ENCODE measurements around the gene SLC34A3. TPM values are rescaled to one million over a fixed set of nuclear protein-coding genes. Genes with fewer than 3 reads are reported as not detected.
"Not testable (repeated sequence)": the region's sequence is repeated elsewhere in the genome, so short reads cannot be mapped to it uniquely, and the experiment has no call there.

SLC34A3 gene
- total RNA-seq, 4 donors from 2014 or later, result not detected

DNA sequence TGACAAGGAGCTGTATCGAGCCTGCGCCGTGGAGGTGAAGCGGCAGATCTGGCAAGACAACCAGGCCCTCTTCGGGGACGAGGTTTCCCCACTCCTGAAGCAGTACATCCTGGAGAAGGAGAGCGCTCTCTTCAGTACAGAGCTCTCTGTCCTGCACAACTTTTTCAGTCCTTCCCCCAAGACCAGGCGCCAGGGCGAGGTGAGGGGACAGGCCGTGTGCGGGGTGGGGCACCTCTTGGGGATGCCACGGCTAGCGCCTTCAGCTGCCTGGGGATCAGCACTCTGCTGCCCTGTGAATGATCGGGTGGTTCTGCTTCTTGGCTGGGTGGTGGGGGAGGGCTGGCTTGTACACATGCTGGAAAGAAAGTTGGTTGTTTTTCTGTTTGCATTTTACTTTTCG lies 26.2 kb downstream of the SLC34A3 start:
- no peak overlapping the region for H3K27ac ChIP-seq
- no peaks in the 10 kb centered on the region for H3K9me3 ChIP-seq
- no peak for ATAC-seq
- no peaks in the 10 kb centered on the region for H3K27me3 ChIP-seq
- WGBS, 2 donors (ENCODE audit: low coverage in 1 of 2), result 82% methylated on average over 7 of the region's 15 CpGs; no CpG with 5 or more reads in 1 of the 2 donors
- no peak for TF ChIP-seq POLR2A (IDR thresholded peaks at IDR 0.05)
- TF ChIP-seq, protein P1, sequence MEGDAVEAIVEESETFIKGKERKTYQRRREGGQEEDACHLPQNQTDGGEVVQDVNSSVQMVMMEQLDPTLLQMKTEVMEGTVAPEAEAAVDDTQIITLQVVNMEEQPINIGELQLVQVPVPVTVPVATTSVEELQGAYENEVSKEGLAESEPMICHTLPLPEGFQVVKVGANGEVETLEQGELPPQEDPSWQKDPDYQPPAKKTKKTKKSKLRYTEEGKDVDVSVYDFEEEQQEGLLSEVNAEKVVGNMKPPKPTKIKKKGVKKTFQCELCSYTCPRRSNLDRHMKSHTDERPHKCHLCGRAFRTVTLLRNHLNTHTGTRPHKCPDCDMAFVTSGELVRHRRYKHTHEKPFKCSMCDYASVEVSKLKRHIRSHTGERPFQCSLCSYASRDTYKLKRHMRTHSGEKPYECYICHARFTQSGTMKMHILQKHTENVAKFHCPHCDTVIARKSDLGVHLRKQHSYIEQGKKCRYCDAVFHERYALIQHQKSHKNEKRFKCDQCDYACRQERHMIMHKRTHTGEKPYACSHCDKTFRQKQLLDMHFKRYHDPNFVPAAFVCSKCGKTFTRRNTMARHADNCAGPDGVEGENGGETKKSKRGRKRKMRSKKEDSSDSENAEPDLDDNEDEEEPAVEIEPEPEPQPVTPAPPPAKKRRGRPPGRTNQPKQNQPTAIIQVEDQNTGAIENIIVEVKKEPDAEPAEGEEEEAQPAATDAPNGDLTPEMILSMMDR (IDR thresholded peaks at IDR 0.05), result no peak
- no peak for TF ChIP-seq POLR2AphosphoS5 (IDR thresholded peaks at IDR 0.05)
- TF ChIP-seq EP300 (IDR thresholded peaks at IDR 0.05), result no peak
- peaks cover 0 to 41% of the 10 kb centered on the region in 2 donors for H3K36me3 ChIP-seq
- H3K4me1 ChIP-seq, result peaks cover 0 to 34% (median 19%) of the 10 kb centered on the region in 3 donors
- H3K4me3 ChIP-seq, result peak overlapping the region in 1 of 2 donors; percentile 90

DNA sequence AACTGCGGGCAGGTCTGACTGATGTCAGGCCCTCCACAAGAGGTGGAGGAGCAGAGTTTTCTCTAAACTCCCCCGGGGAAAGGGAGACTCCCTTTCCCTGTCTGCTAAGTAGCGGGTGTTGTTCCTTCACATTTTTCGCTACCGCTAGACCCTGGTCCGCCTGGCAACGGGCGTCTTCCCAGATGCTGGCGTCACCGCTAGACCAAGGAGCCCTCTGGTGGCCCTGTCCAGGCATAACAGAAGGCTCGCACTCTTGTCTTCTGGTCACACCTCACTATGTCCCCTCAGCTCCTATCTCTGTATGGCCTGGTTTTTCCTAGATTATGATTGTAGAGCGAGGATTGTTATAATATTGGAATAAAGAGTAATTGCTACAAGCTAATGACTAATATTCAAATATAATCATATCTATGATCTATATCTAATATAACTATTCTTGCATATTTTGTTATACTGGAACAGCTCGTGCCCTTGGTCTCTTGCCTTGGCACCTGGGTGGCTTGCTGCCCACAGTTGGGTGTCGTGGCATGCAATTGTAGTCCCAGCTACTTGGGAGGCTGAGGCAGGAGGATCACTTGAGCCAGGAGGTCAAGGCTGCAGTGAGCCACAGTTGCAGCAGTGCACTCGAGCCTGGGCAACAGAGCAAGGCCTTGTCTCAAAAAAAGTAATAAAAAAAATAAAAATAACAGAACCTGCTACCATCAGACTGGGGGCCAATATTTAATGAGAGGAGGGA lies 31.6 kb downstream of the SLC34A3 start:
- 46 to 53% methylated on average over 6 to 11 of the region's 15 CpGs for WGBS, 2 donors (ENCODE audit: low coverage in 1 of 2)
- TF ChIP-seq, protein P1 (IDR thresholded peaks at IDR 0.05), result peak in 2 of 4 experiments; percentile 36 to 59
- ATAC-seq, H3K27ac ChIP-seq, H3K27me3 ChIP-seq, H3K4me3 ChIP-seq, H3K9me3 ChIP-seq: not testable (repeated sequence)
- peaks cover 0 to 10% (median 0%) of the 10 kb centered on the region in 3 donors for H3K4me1 ChIP-seq
- H3K36me3 ChIP-seq, result peaks cover 0 to 72% of the 10 kb centered on the region in 2 donors

DNA sequence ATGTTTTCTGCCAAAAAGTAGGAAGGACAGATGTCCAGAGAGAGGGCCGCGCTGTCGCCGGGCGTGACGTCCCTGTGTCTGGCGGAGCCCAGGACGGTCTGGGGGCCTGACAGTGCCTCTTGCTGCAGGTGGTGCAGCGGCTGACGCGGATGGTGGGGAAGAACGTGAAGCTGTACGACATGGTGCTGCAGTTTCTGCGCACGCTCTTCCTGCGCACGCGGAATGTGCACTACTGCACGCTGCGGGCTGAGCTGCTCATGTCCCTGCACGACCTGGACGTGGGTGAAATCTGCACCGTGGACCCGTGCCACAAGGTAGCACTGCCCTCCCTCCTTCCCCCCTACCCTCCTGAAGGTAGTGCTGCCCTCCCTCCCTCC lies 32.2 kb downstream of the SLC34A3 start:
- Histone ChIP-seq H3K36me3 (peaks cover 0 to 73% of the 10 kb centered on the region in 2 donors), H3K4me3 (no peak overlapping the region), H3K27me3 (no peaks in the 10 kb centered on the region), H3K27ac (no peak overlapping the region), H3K4me1 (peaks cover 0 to 14% (median 0%) of the 10 kb centered on the region in 3 donors), H3K9me3 (no peaks in the 10 kb centered on the region)
- WGBS, 2 donors (ENCODE audit: low coverage in 1 of 2), result 84 to 85% methylated on average over 9 to 14 of the region's 24 CpGs
- ATAC-seq, result no peak
- TF ChIP-seq POLR2A (IDR thresholded peaks at IDR 0.05) (no peak), POLR2AphosphoS5 (IDR thresholded peaks at IDR 0.05) (no peak), EP300 (IDR thresholded peaks at IDR 0.05) (no peak)
- TF ChIP-seq, protein P1 (IDR thresholded peaks at IDR 0.05), result no peak

DNA sequence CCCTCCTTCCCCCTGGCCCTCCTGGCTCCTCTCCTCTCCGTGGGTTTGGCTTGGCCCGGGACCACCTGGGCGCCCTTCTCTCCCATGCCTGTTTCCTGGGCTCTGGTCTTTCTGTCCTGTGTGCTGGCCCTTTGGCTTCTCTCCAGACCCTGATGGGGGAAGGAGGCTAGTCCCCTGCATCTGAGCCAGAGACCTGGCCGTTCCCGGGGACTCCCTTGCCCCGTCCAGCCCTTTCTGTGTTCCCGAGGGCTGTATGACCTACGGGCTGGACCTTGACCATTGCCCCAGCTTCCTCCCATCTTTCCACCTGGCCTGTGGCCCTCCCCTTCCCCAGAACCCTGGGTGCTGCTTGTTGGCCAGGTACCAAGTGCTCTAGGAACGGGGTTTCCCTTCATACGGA lies 32.8 kb downstream of the SLC34A3 start:
- TF ChIP-seq EP300 (IDR thresholded peaks at IDR 0.05) (no peak), POLR2AphosphoS5 (IDR thresholded peaks at IDR 0.05) (no peak), POLR2A (IDR thresholded peaks at IDR 0.05) (no peak)
- TF ChIP-seq, protein P1 (IDR thresholded peaks at IDR 0.05), result no peak
- no peak for ATAC-seq
- peaks cover 0 to 70% of the 10 kb centered on the region in 2 donors for H3K36me3 ChIP-seq

DNA sequence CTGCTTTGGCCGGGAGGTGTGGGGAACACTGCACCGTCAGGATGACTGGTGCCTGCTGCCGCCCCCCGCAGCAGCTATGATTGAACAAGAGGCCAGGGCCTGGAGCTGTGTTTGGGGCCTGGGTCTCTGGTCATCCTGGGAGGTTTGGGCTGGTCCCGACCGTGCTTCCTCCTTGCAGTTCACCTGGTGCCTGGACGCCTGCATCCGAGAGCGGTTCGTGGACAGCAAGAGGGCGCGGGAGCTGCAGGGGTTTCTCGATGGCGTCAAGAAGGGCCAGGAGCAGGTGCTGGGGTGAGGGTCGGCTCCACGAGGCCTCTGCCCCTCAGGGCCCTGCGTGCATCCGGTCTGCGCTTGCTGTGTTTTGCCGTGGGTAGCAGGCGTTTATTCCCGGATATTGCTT lies 33.4 kb downstream of the SLC34A3 start:
- H3K27ac ChIP-seq, result no peak overlapping the region
- H3K27me3 ChIP-seq, result no peaks in the 10 kb centered on the region
- H3K36me3 ChIP-seq, result peaks cover 0 to 70% of the 10 kb centered on the region in 2 donors
- no peak overlapping the region for H3K4me3 ChIP-seq
- TF ChIP-seq EP300 (IDR thresholded peaks at IDR 0.05) (no peak), POLR2AphosphoS5 (IDR thresholded peaks at IDR 0.05) (no peak), POLR2A (IDR thresholded peaks at IDR 0.05) (no peak)
- TF ChIP-seq, protein P1 (IDR thresholded peaks at IDR 0.05), result no peak
- H3K9me3 ChIP-seq, result no peaks in the 10 kb centered on the region
- WGBS, 2 donors (ENCODE audit: low coverage in 1 of 2), result 95% methylated on average over 8 of the region's 22 CpGs; no CpG with 5 or more reads in 1 of the 2 donors
- H3K4me1 ChIP-seq, result peaks cover 0 to 26% (median 6%) of the 10 kb centered on the region in 3 donors
- ATAC-seq, result no peak

More for the DNA sequence above, 32.8 kb downstream of the SLC34A3 start:
- H3K4me1 ChIP-seq, result peaks cover 0 to 20% (median 1%) of the 10 kb centered on the region in 3 donors
- no peak overlapping the region for H3K4me3 ChIP-seq
- H3K27me3 ChIP-seq, result no peaks in the 10 kb centered on the region
- no peak overlapping the region for H3K27ac ChIP-seq
- no peaks in the 10 kb centered on the region for H3K9me3 ChIP-seq
- WGBS, 2 donors (ENCODE audit: low coverage in 1 of 2), result 81 to 83% methylated on average over 3 to 5 of the region's 10 CpGs
